ENCODE data around the gene HGFAC.

Gene HGFAC

GRCh38 chr4:3441501-3442459, at the start of gene HGFAC:
TSS of gene HGFAC (plus strand) at chr4:3441968. CDS start at chr4:3442002, 34 bp downstream.
- no peak for DNase-seq (ENCODE audit: low read depth, low spot score)

GRCh38 chr4:3392321-3392720, 49.4 kb upstream of the HGFAC start:
- DNase-seq (ENCODE audit: low read depth, low spot score): no peak

GRCh38 chr4:3393171-3393570, 48.6 kb upstream of the HGFAC start:
- no peak for DNase-seq (ENCODE audit: low read depth, low spot score)

- DNase-seq (ENCODE audit: low read depth, low spot score): no peak
These were observed 45.2 kb upstream of the HGFAC start for GRCh38 chr4:3396600-3396999.

- no peak for DNase-seq (ENCODE audit: low read depth, low spot score)
These were observed 44.6 kb upstream of the HGFAC start for GRCh38 chr4:3397128-3397527.

GRCh38 chr4:3399277-3400194, 42.2 kb upstream of the HGFAC start:
- no peak for DNase-seq (ENCODE audit: low read depth, low spot score)

GRCh38 chr4:3401436-3402171, 40.2 kb upstream of the HGFAC start:
- no peak for DNase-seq (ENCODE audit: low read depth, low spot score)

GRCh38 chr4:3402491-3403347, 39.0 kb upstream of the HGFAC start:
- DNase-seq (ENCODE audit: low read depth, low spot score): no peak

- DNase-seq (ENCODE audit: low read depth, low spot score): no peak
These were observed 38.3 kb upstream of the HGFAC start for GRCh38 chr4:3403348-3403906.

GRCh38 chr4:3404546-3404945, 37.2 kb upstream of the HGFAC start:
- DNase-seq (ENCODE audit: low read depth, low spot score): no peak

- no peak for DNase-seq (ENCODE audit: low read depth, low spot score)
These were observed 36.6 kb upstream of the HGFAC start for GRCh38 chr4:3405176-3405575.

GRCh38 chr4:3406021-3406420, 35.7 kb upstream of the HGFAC start:
- no peak for DNase-seq (ENCODE audit: low read depth, low spot score)

- no peak for DNase-seq (ENCODE audit: low read depth, low spot score)
These were observed 35.3 kb upstream of the HGFAC start for GRCh38 chr4:3406431-3406830.

GRCh38 chr4:3407171-3407771, 34.5 kb upstream of the HGFAC start:
- DNase-seq (ENCODE audit: low read depth, low spot score): no peak

GRCh38 chr4:3407930-3408792, 33.6 kb upstream of the HGFAC start:
- no peak for DNase-seq (ENCODE audit: low read depth, low spot score)

GRCh38 chr4:3408793-3409330, 32.9 kb upstream of the HGFAC start:
- no peak for DNase-seq (ENCODE audit: low read depth, low spot score)

GRCh38 chr4:3409571-3410091, 32.1 kb upstream of the HGFAC start:
- no peak for DNase-seq (ENCODE audit: low read depth, low spot score)

- no peak for DNase-seq (ENCODE audit: low read depth, low spot score)
These were observed 31.2 kb upstream of the HGFAC start for GRCh38 chr4:3410401-3411135.
